Peyer's patch (tissue), 4 donors: ENCODE results near the gene TBC1D17.

Experiments used
- CTCF ChIP-seq, 6 experiments: fragments of 450-650 bp in 4 of 6; fragments of 200-600 bp in 2 of 6; sonication (generic) in 1 of 6; IDR thresholded peaks; one replicate each; pipeline ENCODE4 v1.5.1; 2017 to 2019; ENCODE audit warnings: antibody characterized with exemption in 6 of 6, mild to moderate bottlenecking in 3 of 6, moderate library complexity in 1 of 6
- POLR2A ChIP-seq, 2 donors: fragments of 450-650 bp; IDR thresholded peaks; one replicate each; pipeline ENCODE4 v1.5.1; 2017; ENCODE audit warnings: antibody characterized with exemption in 2 of 2, mild to moderate bottlenecking in 2 of 2, moderate library complexity in 2 of 2

- TF ChIP-seq CTCF (IDR thresholded peaks at IDR 0.05) (no peak), POLR2A (IDR thresholded peaks at IDR 0.05) (no peak)
These were observed 44.9 kb upstream of the TBC1D17 start for GRCh38 chr19:49832556-49832955.
